ENCODE data around the gene ZNF524.

- TF ChIP-seq CTCF (conservative IDR thresholded peaks at IDR 0.05 in 1 of 2, IDR thresholded peaks at IDR 0.05 in 1 of 2; ENCODE audit: low read depth in 1 of 2, low read length in 2 of 2) (no peak), EZH2 (IDR thresholded peaks at IDR 0.05; ENCODE audit: low read length, missing control alignments) (no peak)
Measured at GRCh38 chr19:55597501-55597921, 2.6 kb upstream of the ZNF524 start.

Measured in fibroblast of lung (primary cell).